Fibroblast of skin of left biceps (primary cell): ENCODE results near the gene TMEM170B.

Experiments used
- DNase-seq, 2 experiments: peaks; one replicate each; pipeline ENCODE4 v3.0.0-alpha.2; 2013; ENCODE audit warnings: low read depth in 2 of 2

The TMEM170B gene

GRCh38 chr6:11616200-11616611 is 78.7 kb downstream of the TMEM170B start:
- peak; percentile 82 for DNase-seq

DNA sequence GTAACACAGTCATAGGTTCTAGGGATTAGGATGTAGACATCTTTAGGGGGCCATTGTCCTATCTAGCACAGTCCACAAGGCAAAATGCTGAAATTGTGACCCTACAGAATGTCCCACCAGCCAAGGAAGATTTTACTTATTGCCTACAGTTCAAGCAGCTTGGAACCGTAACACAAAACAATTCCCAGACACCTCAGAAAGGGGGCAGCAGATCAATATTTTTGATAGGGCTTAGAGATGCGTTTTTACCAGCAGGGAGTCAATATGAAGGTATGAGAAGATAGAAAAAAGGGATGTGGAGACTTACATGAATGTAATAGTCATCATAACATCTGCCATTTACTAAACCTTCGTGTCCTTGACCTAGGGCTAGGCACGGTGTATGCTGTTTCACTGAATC is 81.0 kb downstream of the TMEM170B start:
- DNase-seq: peak in 1 of 2 experiments; percentile 13

DNA sequence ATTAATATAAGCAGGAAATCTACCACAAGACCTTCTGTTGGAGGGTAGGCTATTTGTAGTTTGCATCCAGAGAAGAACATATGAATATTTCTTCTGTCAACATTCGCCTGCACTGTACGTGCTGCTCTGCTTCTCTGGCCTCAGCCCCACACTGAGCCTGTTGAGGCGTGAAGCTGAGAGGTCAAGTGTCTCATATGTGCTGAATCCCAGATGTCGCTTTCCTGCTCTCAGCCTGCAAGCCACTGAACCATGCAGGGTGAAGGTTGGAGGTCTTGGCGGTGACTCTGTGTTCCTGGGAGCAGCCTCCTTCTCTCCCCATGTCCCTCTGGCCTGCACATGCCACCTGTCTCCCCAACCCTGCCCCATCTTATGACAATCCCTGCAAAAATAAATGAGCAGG is 83.6 kb downstream of the TMEM170B start:
- DNase-seq: no peak

DNA sequence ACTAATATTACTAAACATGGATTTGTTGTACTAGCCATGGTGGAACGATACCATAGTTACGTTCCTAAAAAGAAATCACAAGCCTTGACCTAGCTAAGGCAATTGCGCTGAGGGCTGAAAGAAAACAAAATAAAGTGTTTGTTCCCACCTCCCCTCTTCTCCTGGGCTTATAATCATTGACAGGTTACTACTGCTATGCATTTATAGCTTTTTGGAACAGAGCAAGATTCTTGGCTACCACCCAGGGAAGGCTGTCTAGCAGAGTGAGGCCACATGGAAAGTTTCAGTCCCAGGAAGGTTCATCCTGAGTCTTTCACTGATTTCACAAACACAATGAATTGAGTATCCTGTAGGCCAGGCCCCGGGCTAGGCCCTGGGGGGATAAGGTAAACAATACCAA is 84.6 kb downstream of the TMEM170B start:
- DNase-seq: no peak

DNA sequence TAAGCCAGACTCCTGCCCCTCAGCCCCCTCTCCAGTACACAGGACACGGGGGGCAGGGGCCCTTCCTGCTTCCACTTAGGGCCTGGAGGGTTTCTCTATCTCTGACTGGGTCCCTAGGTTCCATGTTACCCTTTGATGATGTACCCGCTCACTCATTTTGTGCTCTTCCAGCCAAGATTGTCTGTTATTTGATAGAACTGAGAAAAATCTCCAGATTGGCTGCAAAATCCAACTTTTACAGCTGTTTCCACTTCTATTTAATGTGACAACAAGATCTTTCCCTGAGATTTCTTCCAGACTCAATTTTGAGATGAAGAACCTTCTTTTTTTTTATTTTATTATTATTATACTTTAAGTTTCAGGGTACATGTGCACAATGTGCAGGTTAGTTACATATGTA is 85.7 kb downstream of the TMEM170B start:
- DNase-seq: no peak

- no peak for DNase-seq
Observed at GRCh38 chr6:11625302-11625701, 87.8 kb downstream of the TMEM170B start.

DNA sequence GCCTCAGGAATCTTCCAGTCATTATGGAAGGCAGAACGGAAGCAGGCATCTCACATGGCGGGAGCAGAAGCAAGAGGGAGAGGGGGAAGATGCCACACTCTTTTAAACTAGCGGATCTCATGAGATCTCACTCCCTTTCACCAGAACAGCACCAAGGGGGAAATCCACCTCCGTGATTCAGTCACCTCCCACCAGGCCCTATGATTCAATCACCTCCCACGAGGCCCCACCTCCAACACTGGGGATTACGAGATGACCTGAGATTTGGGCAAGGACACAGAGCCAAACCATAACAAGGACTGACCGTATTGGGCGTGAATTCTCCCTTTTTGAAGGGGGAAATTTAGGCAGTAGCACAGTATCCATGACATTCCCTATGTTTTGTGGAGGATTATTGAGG is 88.8 kb downstream of the TMEM170B start:
- DNase-seq: no peak

DNA sequence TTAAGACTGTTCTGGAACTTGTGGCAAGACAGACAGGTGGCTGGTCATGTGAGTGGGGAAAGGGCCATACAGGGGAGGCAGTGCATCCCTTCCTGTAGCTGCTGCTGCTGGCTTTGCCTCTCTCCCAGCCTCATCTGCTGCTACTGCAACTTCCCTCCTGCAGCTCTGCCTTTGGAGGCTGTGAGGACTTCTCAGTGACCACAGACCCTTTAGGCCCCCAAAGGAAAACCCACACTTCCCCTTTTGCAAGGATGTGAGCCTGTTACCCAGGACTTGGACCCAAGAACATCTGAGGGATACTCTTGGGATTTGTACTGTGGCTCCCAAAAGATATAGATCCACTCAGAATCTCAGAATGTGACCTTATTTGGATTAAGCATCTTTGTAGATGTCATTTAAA is 91.0 kb downstream of the TMEM170B start:
- DNase-seq: no peak

- DNase-seq: no peak
Observed at GRCh38 chr6:11631008-11631407, 93.5 kb downstream of the TMEM170B start.

GRCh38 chr6:11631539-11631938 is 94.0 kb downstream of the TMEM170B start:
- DNase-seq: no peak

DNA sequence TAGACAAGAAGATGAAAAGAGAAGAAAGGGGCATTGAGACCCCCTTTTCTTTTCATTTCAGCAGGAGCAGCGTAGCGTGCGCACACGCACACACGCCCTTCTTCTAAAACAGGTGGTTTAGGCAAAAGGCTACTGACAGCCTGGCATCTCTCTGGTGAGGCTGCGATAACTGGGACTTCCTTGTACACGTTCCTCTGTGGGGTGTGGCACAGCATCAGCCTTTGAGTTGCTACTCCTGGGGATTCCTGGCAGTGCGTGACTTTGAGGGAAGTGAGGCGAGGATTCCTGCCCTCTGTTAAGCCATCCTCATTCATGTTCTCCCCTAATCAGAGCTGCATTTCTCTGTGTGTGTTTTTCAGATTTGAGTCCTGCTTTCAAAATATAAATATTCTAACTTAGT is 94.7 kb downstream of the TMEM170B start:
- no peak for DNase-seq

GRCh38 chr6:11632795-11633511 is 95.4 kb downstream of the TMEM170B start:
- DNase-seq: no peak
